GM12872 (cell line): ENCODE data around the gene WDR59.

ENCODE experiments used
- TF ChIP-seq, protein P1 (sequence below): IDR thresholded peaks from 3 replicates; pipeline ENCODE4 v1.5.1; 2011; ENCODE audit warnings: low read depth, mild to moderate bottlenecking, low read length, moderate library complexity; ENCODE audit not compliant: insufficient read depth

Gene WDR59

DNA sequence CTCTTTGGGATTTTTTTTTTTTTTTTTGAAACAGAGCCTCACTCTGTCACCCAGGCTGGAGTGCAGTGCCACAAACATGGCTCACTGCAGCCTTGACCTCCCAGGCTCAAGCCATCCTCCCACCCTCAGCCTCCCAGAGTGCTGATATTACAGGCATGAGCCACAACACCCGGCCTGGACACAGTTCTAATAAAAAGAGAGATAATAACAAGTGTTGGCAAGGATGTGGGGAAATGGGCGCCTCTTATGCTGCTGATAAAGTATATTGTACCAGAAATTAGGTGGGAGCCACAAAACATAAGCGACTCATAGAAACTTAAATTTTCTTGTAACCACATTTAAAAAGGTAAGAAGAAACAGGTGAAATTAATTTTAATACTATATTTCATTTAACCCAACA, 159.9 kb downstream of the WDR59 start:
- TF ChIP-seq, protein P1, sequence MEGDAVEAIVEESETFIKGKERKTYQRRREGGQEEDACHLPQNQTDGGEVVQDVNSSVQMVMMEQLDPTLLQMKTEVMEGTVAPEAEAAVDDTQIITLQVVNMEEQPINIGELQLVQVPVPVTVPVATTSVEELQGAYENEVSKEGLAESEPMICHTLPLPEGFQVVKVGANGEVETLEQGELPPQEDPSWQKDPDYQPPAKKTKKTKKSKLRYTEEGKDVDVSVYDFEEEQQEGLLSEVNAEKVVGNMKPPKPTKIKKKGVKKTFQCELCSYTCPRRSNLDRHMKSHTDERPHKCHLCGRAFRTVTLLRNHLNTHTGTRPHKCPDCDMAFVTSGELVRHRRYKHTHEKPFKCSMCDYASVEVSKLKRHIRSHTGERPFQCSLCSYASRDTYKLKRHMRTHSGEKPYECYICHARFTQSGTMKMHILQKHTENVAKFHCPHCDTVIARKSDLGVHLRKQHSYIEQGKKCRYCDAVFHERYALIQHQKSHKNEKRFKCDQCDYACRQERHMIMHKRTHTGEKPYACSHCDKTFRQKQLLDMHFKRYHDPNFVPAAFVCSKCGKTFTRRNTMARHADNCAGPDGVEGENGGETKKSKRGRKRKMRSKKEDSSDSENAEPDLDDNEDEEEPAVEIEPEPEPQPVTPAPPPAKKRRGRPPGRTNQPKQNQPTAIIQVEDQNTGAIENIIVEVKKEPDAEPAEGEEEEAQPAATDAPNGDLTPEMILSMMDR, result no peak
